Endothelial cell of umbilical vein (primary cell): ENCODE results near the gene ACTR10. TPM values are rescaled to one million over a fixed set of nuclear protein-coding genes. Genes with fewer than 3 reads are reported as not detected.

Source experiments
- BruUV-seq: library from RNA; stranded (reverse); fragments of 400-500 nt; replicated peaks from 2 replicates; lab custom pipeline; 2021; lab: Mats Ljungman, UMichigan
- CTCF ChIA-PET: fragments of 300-600, 350-600 bp; sonication (Branson Sonifier 250); formaldehyde crosslinking; loops from one replicate; lab custom pipeline; 2021; ENCODE audit warnings: antibody characterized with exemption, inconsistent platforms; lab: Charles Lee
- POLR2A ChIA-PET: fragments of 300-600, 350-600 bp; sonication (Branson Sonifier 250); formaldehyde crosslinking; loops from one replicate; lab custom pipeline; 2021; ENCODE audit warnings: antibody characterized with exemption, inconsistent platforms; lab: Charles Lee
- DNase-seq: peaks from one replicate; pipeline ENCODE4 v3.0.0-alpha.2; 2011; ENCODE audit warnings: low read depth, low spot score
- FAIRE-seq: peaks from 2 replicates; lab custom pipeline; 2011; peaks lifted over from hg19 to GRCh38; lab: Jason Lieb, UNC
- H2AFZ ChIP-seq: 2 replicates; pipeline ENCODE4 v1.6.0; 2012; ENCODE audit warnings: low read depth, low read length, control low read depth, inconsistent platforms
- H3K27ac ChIP-seq: 2 replicates; pipeline ENCODE4 v1.5.1; 2011; ENCODE audit warnings: low read depth, mild to moderate bottlenecking, control low read depth, low read length, moderate library complexity; ENCODE audit not compliant: insufficient read depth
- H3K27me3 ChIP-seq, 2 experiments: 2 replicates each; pipeline versions ENCODE4 v1.6.0 to v1.6.1; 2011; ENCODE audit warnings: low read length in 2 of 2, mixed read lengths in 1 of 2; ENCODE audit not compliant: control insufficient read depth in 2 of 2, insufficient read depth in 2 of 2
- H3K36me3 ChIP-seq, 2 experiments: 2 replicates in 1 of 2; 3 replicates in 1 of 2; pipeline ENCODE4 v1.5.1; 2011; ENCODE audit warnings: low read length in 2 of 2, mild to moderate bottlenecking in 1 of 2, moderate library complexity in 1 of 2; ENCODE audit not compliant: control insufficient read depth in 2 of 2, insufficient read depth in 2 of 2; ENCODE audit errors: extremely low read depth in 1 of 2
- H3K4me1 ChIP-seq: 3 replicates; pipeline ENCODE4 v1.5.1; 2011; ENCODE audit warnings: mild to moderate bottlenecking, low read length; ENCODE audit not compliant: control insufficient read depth, insufficient read depth; ENCODE audit errors: extremely low read depth
- H3K4me2 ChIP-seq: 2 replicates; pipeline ENCODE4 v1.6.1; 2011; ENCODE audit warnings: low read length, control low read depth, mixed read lengths; ENCODE audit not compliant: insufficient read depth
- H3K4me3 ChIP-seq, 3 experiments: fragments of 200-600 bp in 1 of 3; sonication (generic), shearing (Covaris generic) in 1 of 3; replicated peaks in 1 of 3; 2 replicates each; pipeline ENCODE4 v1.5.1; 2011 to 2016; ENCODE audit warnings: control low read depth in 3 of 3, low read length in 3 of 3, mild to moderate bottlenecking in 2 of 3, inconsistent platforms in 1 of 3, low read depth in 1 of 3, moderate library complexity in 1 of 3; ENCODE audit not compliant: insufficient read depth in 1 of 3
- H3K79me2 ChIP-seq: 2 replicates; pipeline ENCODE4 v1.6.0; 2012; ENCODE audit warnings: low read length, inconsistent platforms; ENCODE audit not compliant: control insufficient read depth, insufficient read depth
- H3K9ac ChIP-seq: replicated peaks from 2 replicates; pipeline ENCODE3; 2011; ENCODE audit warnings: low read length, control low read depth; ENCODE audit not compliant: insufficient read depth; ENCODE audit errors: extremely low read depth
- H3K9me1 ChIP-seq: replicated peaks from 3 replicates; pipeline ENCODE4 v1.6.0; 2011; ENCODE audit warnings: mild to moderate bottlenecking, low read length; ENCODE audit not compliant: control insufficient read depth, insufficient read depth; ENCODE audit errors: extremely low read depth
- H3K9me3 ChIP-seq: replicated peaks from 2 replicates; pipeline ENCODE4 v1.5.1; 2012; ENCODE audit warnings: low read length, inconsistent platforms; ENCODE audit not compliant: control insufficient read depth, insufficient read depth
- H4K20me1 ChIP-seq: replicated peaks from 2 replicates; pipeline ENCODE3; 2011; ENCODE audit warnings: mild to moderate bottlenecking, low read length; ENCODE audit not compliant: control insufficient read depth, insufficient read depth; ENCODE audit errors: extremely low read depth
- CTCF ChIP-seq, 2 donors: IDR thresholded peaks; 1 replicate in 1 of 2; 2 replicates in 1 of 2; pipeline ENCODE4 v1.5.1; 2011; ENCODE audit warnings: low read length in 2 of 2, mild to moderate bottlenecking in 2 of 2, moderate library complexity in 2 of 2, control low read depth in 1 of 2, inconsistent platforms in 1 of 2, low read depth in 1 of 2; ENCODE audit not compliant: insufficient read depth in 1 of 2; ENCODE audit errors: extremely low read depth in 1 of 2
- EZH2 ChIP-seq: IDR thresholded peaks from 2 replicates; pipeline ENCODE4 v1.6.1; 2012; ENCODE audit warnings: borderline replicate concordance, low read depth, mild to moderate bottlenecking, moderate library complexity, low read length, inconsistent platforms; ENCODE audit not compliant: severe bottlenecking
- FOS ChIP-seq: IDR thresholded peaks from 2 replicates; pipeline ENCODE4 v1.6.1; 2011; ENCODE audit warnings: mild to moderate bottlenecking, low read length, moderate library complexity, borderline replicate concordance; ENCODE audit not compliant: insufficient read depth
- GATA2 ChIP-seq: IDR thresholded peaks from 2 replicates; pipeline ENCODE4 v1.7.0; 2011; ENCODE audit warnings: low read depth, mild to moderate bottlenecking, moderate library complexity, mixed read lengths, low read length; ENCODE audit not compliant: insufficient read length, insufficient read depth
- JUN ChIP-seq: IDR thresholded peaks from 2 replicates; pipeline ENCODE4 v1.6.1; 2011; ENCODE audit warnings: borderline replicate concordance, low read depth; ENCODE audit not compliant: insufficient read length, insufficient read depth
- MAX ChIP-seq: IDR thresholded peaks from 2 replicates; pipeline ENCODE4 v1.6.1; 2011; ENCODE audit not compliant: insufficient read depth, insufficient read length
- MYC ChIP-seq: IDR thresholded peaks from one replicate; pipeline ENCODE4 v1.6.1; 2011; ENCODE audit warnings: mild to moderate bottlenecking, low read depth, low read length
- POLR2A ChIP-seq: IDR thresholded peaks from 2 replicates; pipeline ENCODE4 v1.6.1; 2012; ENCODE audit warnings: low read depth, mild to moderate bottlenecking, control low read depth, low read length
- POLR2AphosphoS5 ChIP-seq: IDR thresholded peaks from 2 replicates; pipeline ENCODE4 v1.6.1; 2012; ENCODE audit warnings: low read depth, mild to moderate bottlenecking, control low read depth, low read length, moderate library complexity; ENCODE audit not compliant: insufficient read depth
- dilution Hi-C: fragments of 300-500 bp; cut with MboI; formaldehyde crosslinking; loops from one replicate; pipeline ENCODE4 v1.15.0; 2019; ENCODE audit warnings: low sequenced_read_pairs; ENCODE audit not compliant: extremely low pct_ligation_motif_present
- intact Hi-C: fragments of 100-400 bp; cut with micrococcal nuclease; formaldehyde crosslinking; loops from one replicate; pipeline ENCODE4 v1.10.0; 2022
- polyA plus RNA-seq, 4 experiments: library from polyadenylated mRNA; depleted of rRNA in 3 of 4; stranded (reverse) in 3 of 4; unstranded in 1 of 4; fragments of >200 nt; gene quantifications; 2 replicates each; pipeline versions ENCODE4 v1.2.1 to v1.2.3, GENCODE V29; 2011 to 2012; ENCODE audit warnings: missing spikeins in 1 of 4
- total RNA-seq: library from RNA; stranded (reverse); gene quantifications from 2 replicates; pipeline ENCODE4 v1.2.3, GENCODE V29; 2021

ACTR10 gene
- total and polyA plus RNA-seq, 2 donors (not counting 3 experiments of a cell fraction or from before 2014, with no cell fraction given): 28.6 to 67.3 TPM

DNA sequence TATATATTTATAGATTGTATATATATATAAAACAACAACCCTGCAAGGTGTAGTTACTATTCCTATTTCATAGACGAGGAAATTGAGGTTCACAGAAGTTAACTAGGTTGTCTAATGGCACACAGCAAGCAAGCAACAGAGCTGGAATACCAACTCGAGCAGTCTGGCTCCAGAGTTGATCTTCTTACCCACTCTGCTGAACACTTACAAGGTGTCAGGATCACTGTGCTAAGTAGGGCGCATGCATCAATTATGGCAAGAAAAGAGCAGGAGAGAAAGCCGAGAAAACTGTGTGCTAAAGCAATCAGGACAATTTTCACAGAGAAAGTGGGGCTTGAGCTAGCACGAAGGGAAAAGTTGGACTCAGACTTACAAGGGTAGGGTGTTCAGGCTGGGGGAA is 32.1 kb upstream of the ACTR10 start:
- ChIA-PET POLR2A (no interaction called here), CTCF (interaction anchor here (0.7 to 7.0 kb wide), 8 partner anchors 9 to 1580 kb away, joined by 3 to 93 read pairs (median 4); partner anchors contain the start of gene ACTR10)
- H3K9me3 ChIP-seq: no peaks in the 10 kb centered on the region
- FAIRE-seq (no peak), DNase-seq (no peak)
- no peak overlapping the region for H3K4me2 ChIP-seq
- no peak overlapping the region for H3K9ac ChIP-seq
- H3K4me3 ChIP-seq: no peak overlapping the region
- no peak overlapping the region for H3K27ac ChIP-seq
- no peaks in the 10 kb centered on the region for H3K79me2 ChIP-seq
- no peaks in the 10 kb centered on the region for H3K9me1 ChIP-seq
- H2AFZ ChIP-seq: no peak overlapping the region
- no peaks in the 10 kb centered on the region for H3K36me3 ChIP-seq
- no peaks in the 10 kb centered on the region for H3K4me1 ChIP-seq
- TF ChIP-seq POLR2A (no peak), GATA2 (no peak), JUN (no peak), POLR2AphosphoS5 (no peak), CTCF (IDR thresholded peaks at IDR 0.05; ENCODE audit: extremely low read depth in 1 of 2, insufficient read depth in 1 of 2, low read depth in 1 of 2, low read length in 2 of 2) (no peak), FOS (no peak), MAX (no peak), EZH2 (no peak), MYC (no peak)
- H4K20me1 ChIP-seq: no peaks in the 10 kb centered on the region
- no TSS peak for BruUV-seq
- dilution Hi-C loops (no loop called here), intact Hi-C loops (no loop called here)
- peaks cover 2 to 4% of the 10 kb centered on the region in 2 experiments for H3K27me3 ChIP-seq
